Mesenchymal stem cell (in vitro differentiated cells and primary cell): Measurements from ENCODE around the gene RNASEH1.
A peak's percentile ranks its signal among the peaks of the same experiment; 100 is the strongest.

ENCODE experiments used
- DNase-seq: peaks from one replicate; pipeline ENCODE4 v3.0.0-alpha.2; 2013
- H2AFZ ChIP-seq: one replicate; pipeline ENCODE4 v1.6.1; 2013; ENCODE audit warnings: low read depth, mild to moderate bottlenecking, control low read depth, inconsistent platforms, low read length, moderate library complexity
- H2AK5ac ChIP-seq: 2 replicates; pipeline ENCODE4 v1.6.1; 2013; ENCODE audit warnings: low read length, moderate library complexity, mild to moderate bottlenecking, inconsistent platforms; ENCODE audit not compliant: severe bottlenecking
- H2BK120ac ChIP-seq: one replicate; pipeline ENCODE4 v1.6.1; 2013; ENCODE audit warnings: low read depth, mild to moderate bottlenecking, inconsistent platforms, low read length, moderate library complexity
- H2BK12ac ChIP-seq, 2 experiments: one replicate each; pipeline ENCODE4 v1.6.1; 2013; ENCODE audit warnings: inconsistent platforms in 2 of 2, low read length in 2 of 2, mild to moderate bottlenecking in 2 of 2, moderate library complexity in 2 of 2, control low read depth in 1 of 2
- H2BK15ac ChIP-seq: one replicate; pipeline ENCODE4 v1.6.1; 2013; ENCODE audit warnings: mild to moderate bottlenecking, low read depth, inconsistent platforms; ENCODE audit not compliant: poor library complexity, severe bottlenecking
- H2BK5ac ChIP-seq: 2 replicates; pipeline ENCODE4 v1.6.1; 2013; ENCODE audit warnings: low read depth, mild to moderate bottlenecking, low read length, control low read depth, inconsistent platforms; ENCODE audit not compliant: poor library complexity, severe bottlenecking
- H3K14ac ChIP-seq, 2 experiments: one replicate each; pipeline ENCODE4 v1.6.1; 2013; ENCODE audit warnings: inconsistent platforms in 2 of 2, low read length in 2 of 2, control low read depth in 1 of 2, mild to moderate bottlenecking in 1 of 2, moderate library complexity in 1 of 2
- H3K18ac ChIP-seq, 2 experiments: one replicate each; pipeline ENCODE4 v1.6.1; 2013; ENCODE audit warnings: inconsistent platforms in 2 of 2, low read length in 2 of 2, control low read depth in 1 of 2, low read depth in 1 of 2, mild to moderate bottlenecking in 1 of 2
- H3K23ac ChIP-seq, 2 experiments: one replicate each; pipeline ENCODE4 v1.6.1; 2013; ENCODE audit warnings: inconsistent platforms in 2 of 2, low read length in 2 of 2, mild to moderate bottlenecking in 2 of 2, moderate library complexity in 2 of 2, control low read depth in 1 of 2
- H3K27ac ChIP-seq: 2 replicates; pipeline ENCODE4 v1.5.1; 2013; ENCODE audit warnings: mild to moderate bottlenecking, moderate library complexity, low read length, control low read depth, inconsistent platforms; ENCODE audit not compliant: poor library complexity, severe bottlenecking
- H3K27me3 ChIP-seq, 2 experiments: 2 replicates each; pipeline versions ENCODE4 v1.6.1 to v1.7.0; 2013; ENCODE audit warnings: low read length in 2 of 2, mild to moderate bottlenecking in 2 of 2, moderate library complexity in 2 of 2, control low read depth in 1 of 2, inconsistent platforms in 1 of 2; ENCODE audit not compliant: control insufficient read depth in 1 of 2, insufficient read depth in 1 of 2
- H3K36me3 ChIP-seq, 2 experiments: 2 replicates each; pipeline versions ENCODE4 v1.6.1 to v1.7.0; 2013; ENCODE audit warnings: low read length in 2 of 2, control low read depth in 1 of 2, inconsistent platforms in 1 of 2, low read depth in 1 of 2, mild to moderate bottlenecking in 1 of 2; ENCODE audit not compliant: insufficient read depth in 2 of 2, control insufficient read depth in 1 of 2
- H3K4ac ChIP-seq, 2 experiments: one replicate each; pipeline ENCODE4 v1.6.1; 2013; ENCODE audit warnings: inconsistent platforms in 2 of 2, low read length in 2 of 2, mild to moderate bottlenecking in 2 of 2, moderate library complexity in 2 of 2, control low read depth in 1 of 2, low read depth in 1 of 2
- H3K4me1 ChIP-seq: 2 replicates; pipeline ENCODE4 v1.6.1; 2013; ENCODE audit warnings: low read depth, low read length, control low read depth; ENCODE audit not compliant: control insufficient read depth, insufficient read depth
- H3K4me2 ChIP-seq: 2 replicates; pipeline ENCODE4 v1.6.1; 2013; ENCODE audit warnings: low read length, mild to moderate bottlenecking, inconsistent platforms; ENCODE audit not compliant: poor library complexity, severe bottlenecking
- H3K4me3 ChIP-seq, 2 experiments: 2 replicates each; pipeline versions ENCODE4 v1.5.1 to v1.7.0; 2013; ENCODE audit warnings: low read length in 2 of 2, mild to moderate bottlenecking in 2 of 2, control low read depth in 1 of 2, low read depth in 1 of 2; ENCODE audit not compliant: insufficient read depth in 1 of 2
- H3K79me1 ChIP-seq: replicated peaks from 2 replicates; pipeline ENCODE4 v1.6.1; 2013; ENCODE audit warnings: mild to moderate bottlenecking, control low read depth, low read length, inconsistent platforms; ENCODE audit not compliant: poor library complexity, severe bottlenecking
- H3K9ac ChIP-seq: 2 replicates; pipeline ENCODE4 v1.7.0; 2013; ENCODE audit warnings: mild to moderate bottlenecking, low read length, moderate library complexity
- H3K9me3 ChIP-seq: 2 replicates; pipeline ENCODE4 v1.7.0; 2013; ENCODE audit warnings: mild to moderate bottlenecking, low read length; ENCODE audit not compliant: control insufficient read depth
- H4K8ac ChIP-seq: one replicate; pipeline ENCODE4 v1.6.1; 2013; ENCODE audit warnings: inconsistent platforms, mild to moderate bottlenecking, low read length, moderate library complexity
- H4K91ac ChIP-seq: one replicate; pipeline ENCODE4 v1.6.1; 2013; ENCODE audit warnings: mild to moderate bottlenecking, low read length, inconsistent platforms
- WGBS: methylation state at CpG from one replicate; pipeline ENCODE4 v1.1.7; 2013; ENCODE audit warnings: mixed read lengths; 5-methylcytosine and 5-hydroxymethylcytosine counted together

Gene RNASEH1

DNA sequence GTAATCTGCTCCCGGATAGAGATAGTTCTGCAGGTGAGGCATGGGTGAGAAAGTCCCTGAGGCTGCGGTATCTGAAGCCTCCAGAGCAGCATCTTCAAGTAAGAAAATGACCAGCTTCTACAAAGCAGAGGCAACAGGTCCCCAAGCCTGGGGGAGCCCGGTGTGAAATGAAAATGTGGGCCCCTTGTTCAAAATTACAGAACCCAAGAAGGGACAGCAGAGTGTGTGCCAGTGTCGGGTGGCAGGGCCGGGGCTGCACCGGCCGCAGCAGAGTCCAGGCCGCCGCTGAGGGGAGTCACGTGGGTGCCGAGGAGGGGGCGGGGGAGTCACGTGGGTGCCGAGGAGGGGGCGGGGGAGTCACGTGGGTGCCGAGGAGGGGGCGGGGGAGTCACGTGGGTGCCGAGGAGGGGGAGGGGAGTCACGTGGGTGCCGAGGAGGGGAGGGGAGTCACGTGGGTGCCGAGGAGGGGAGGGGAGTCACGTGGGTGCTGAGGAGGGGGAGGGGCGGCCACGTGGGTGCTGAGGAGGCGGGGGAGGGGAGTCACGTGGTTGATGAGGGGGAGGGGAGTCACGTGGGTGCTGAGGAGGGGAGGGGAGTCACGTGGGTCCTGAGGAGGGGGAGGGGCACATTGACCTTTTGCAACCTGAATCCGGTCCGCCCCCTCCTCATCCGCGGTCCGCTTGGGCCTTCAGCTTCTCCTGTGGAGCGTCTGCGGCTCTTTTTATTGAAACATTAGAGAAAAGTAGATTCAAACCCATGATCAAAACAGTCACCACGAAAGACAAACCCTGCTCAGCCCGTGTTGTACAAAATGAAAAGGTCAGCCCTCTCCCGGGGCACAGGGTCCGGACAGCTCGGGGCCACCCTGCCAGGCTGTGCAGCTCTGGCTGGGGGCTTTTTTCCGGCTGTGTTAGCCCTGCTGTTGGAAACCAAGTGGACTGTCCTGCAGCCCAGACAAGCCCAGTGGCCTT lies 47.1 kb upstream of the RNASEH1 start:
- Histone ChIP-seq H2BK5ac (no peak overlapping the region), H4K91ac (no peak overlapping the region), H3K4me1 (peaks cover 1% of the 10 kb centered on the region), H3K14ac (no peak overlapping the region), H3K4me3 (peak overlapping the region; percentile 3 to 24), H3K79me1 (no peaks in the 10 kb centered on the region), H3K36me3 (peaks cover 0 to 3% of the 10 kb centered on the region in 2 experiments), H3K9ac (peak overlapping the region; percentile 49), H2BK120ac (no peak overlapping the region), H2AFZ (no peak overlapping the region), H3K23ac (no peak overlapping the region), H3K4ac (no peak overlapping the region), H3K27me3 (peaks cover 0 to 7% of the 10 kb centered on the region in 2 experiments), H2AK5ac (no peak overlapping the region), H3K9me3 (no peaks in the 10 kb centered on the region), H3K27ac (no peak overlapping the region), H2BK12ac (peak overlapping the region in 1 of 2 experiments; percentile 26), H3K4me2 (no peak overlapping the region), H3K18ac (peak overlapping the region in 1 of 2 experiments; percentile 81), H2BK15ac (no peak overlapping the region), H4K8ac (no peak overlapping the region)
- no peak for DNase-seq
- WGBS, result 82% methylated on average over 31 of the region's 44 CpGs

DNA sequence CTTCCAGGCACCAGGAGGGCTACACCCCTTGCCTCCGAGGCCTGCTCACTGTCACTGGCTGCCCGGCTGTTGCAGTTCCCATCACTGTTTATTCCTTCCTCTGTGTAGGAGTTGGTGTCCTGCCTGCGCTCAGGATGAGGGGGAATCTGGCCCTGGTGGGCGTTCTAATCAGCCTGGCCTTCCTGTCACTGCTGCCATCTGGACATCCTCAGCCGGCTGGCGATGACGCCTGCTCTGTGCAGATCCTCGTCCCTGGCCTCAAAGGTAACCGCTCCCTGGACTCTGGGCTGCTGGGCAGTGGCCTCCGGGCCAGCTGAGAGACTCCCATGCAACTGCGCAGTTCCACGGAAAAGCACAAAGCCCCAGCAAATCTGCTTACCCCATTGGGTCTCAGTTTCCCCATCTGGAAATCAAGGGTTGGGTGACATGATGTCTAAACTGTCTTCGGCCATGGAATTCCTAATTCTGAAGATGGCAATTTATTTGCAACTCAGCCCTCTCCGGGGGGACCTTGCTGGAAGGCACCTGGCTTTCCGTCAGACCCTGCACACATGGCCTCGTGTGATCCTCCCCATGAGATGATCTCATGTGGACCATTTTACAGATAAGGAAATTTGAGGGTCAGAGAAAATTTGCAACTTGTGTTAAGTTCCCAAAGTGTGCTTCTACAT lies 46.2 kb upstream of the RNASEH1 start:
- no peak overlapping the region for H2BK120ac ChIP-seq
- H3K14ac ChIP-seq, result no peak overlapping the region
- no peak overlapping the region for H3K9ac ChIP-seq
- no peak overlapping the region for H2BK5ac ChIP-seq
- peaks cover 1% of the 10 kb centered on the region for H3K4me1 ChIP-seq
- H2BK12ac ChIP-seq, result peak overlapping the region; percentile 3 to 4
- H3K23ac ChIP-seq, result no peak overlapping the region
- peaks cover 0 to 7% of the 10 kb centered on the region in 2 experiments for H3K27me3 ChIP-seq
- no peaks in the 10 kb centered on the region for H3K9me3 ChIP-seq
- H3K27ac ChIP-seq, result no peak overlapping the region
- peaks cover 0 to 3% of the 10 kb centered on the region in 2 experiments for H3K36me3 ChIP-seq
- no peak overlapping the region for H2AK5ac ChIP-seq
- H3K18ac ChIP-seq, result peak overlapping the region in 1 of 2 experiments; percentile 82
- DNase-seq, result peak; percentile 70
- H3K4ac ChIP-seq, result peak overlapping the region; percentile 53
- H4K91ac ChIP-seq, result no peak overlapping the region
- H3K4me2 ChIP-seq, result no peak overlapping the region
- H2AFZ ChIP-seq, result no peak overlapping the region
- H4K8ac ChIP-seq, result peak overlapping the region; percentile 83
- H3K79me1 ChIP-seq, result no peaks in the 10 kb centered on the region
- WGBS, result 53% methylated on average over 16 of the region's 16 CpGs
- no peak overlapping the region for H3K4me3 ChIP-seq
- no peak overlapping the region for H2BK15ac ChIP-seq

DNA sequence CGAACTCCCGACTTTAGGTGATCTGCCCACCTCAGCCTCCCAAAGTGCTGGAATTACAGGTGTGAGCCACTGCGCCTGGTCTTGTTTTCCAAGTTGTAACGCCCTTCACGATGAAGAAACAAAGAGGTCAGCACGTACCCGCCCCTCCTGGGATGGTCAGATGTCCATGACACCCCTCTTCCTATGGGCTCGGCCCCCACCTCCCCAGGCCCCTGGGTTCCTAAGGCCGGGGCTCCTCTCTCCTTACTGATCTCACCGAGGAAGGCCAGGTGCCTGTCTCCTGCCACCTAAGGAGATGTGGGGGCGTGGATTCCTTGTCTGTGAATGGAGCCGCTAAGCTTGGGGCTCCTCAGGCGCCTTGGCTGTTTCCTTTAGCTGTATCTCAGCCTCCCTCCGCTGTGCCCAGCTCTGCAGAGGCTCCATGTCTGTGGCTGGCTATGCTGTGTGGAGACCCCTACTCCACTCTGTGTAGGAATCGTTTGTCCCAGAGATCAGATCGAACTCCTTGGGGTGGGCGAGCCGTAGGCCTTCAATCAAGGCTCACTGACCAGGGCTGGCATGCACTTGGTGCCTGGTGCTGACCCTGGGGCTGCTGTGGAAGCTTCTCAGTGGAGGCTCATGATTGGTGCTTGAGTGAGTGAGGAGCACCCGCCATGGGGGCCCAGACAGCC lies 45.5 kb upstream of the RNASEH1 start:
- H3K18ac ChIP-seq, result peak overlapping the region; percentile 25 to 82
- H3K9me3 ChIP-seq, result no peaks in the 10 kb centered on the region
- H2BK120ac ChIP-seq, result peak overlapping the region; percentile 66
- H3K4ac ChIP-seq, result peak overlapping the region; percentile 35 to 53
- no peak overlapping the region for H3K4me2 ChIP-seq
- peak overlapping the region; percentile 85 for H4K91ac ChIP-seq
- peak overlapping the region in 1 of 2 experiments; percentile 53 for H3K14ac ChIP-seq
- no peak overlapping the region for H2BK5ac ChIP-seq
- H3K4me3 ChIP-seq, result no peak overlapping the region
- H3K27me3 ChIP-seq, result peaks cover 0 to 3% of the 10 kb centered on the region in 2 experiments
- no peak overlapping the region for H2AK5ac ChIP-seq
- H3K79me1 ChIP-seq, result no peaks in the 10 kb centered on the region
- no peak overlapping the region for H3K23ac ChIP-seq
- no peak overlapping the region for H3K27ac ChIP-seq
- peak overlapping the region; percentile 57 for H2BK15ac ChIP-seq
- peaks cover 0 to 3% of the 10 kb centered on the region in 2 experiments for H3K36me3 ChIP-seq
- peak overlapping the region; percentile 83 for H4K8ac ChIP-seq
- peak overlapping the region; percentile 21 to 85 for H2BK12ac ChIP-seq
- WGBS, result 91% methylated on average over 19 of the region's 19 CpGs
- no peak overlapping the region for H2AFZ ChIP-seq
- peaks cover 1% of the 10 kb centered on the region for H3K4me1 ChIP-seq
- DNase-seq, result no peak
- no peak overlapping the region for H3K9ac ChIP-seq
